A172 (cell line): ENCODE measurements around the gene APBA1. TPM values are rescaled to one million over a fixed set of nuclear protein-coding genes. Genes with fewer than 3 reads are reported as not detected.

Experiments
- DNase-seq: peaks from one replicate; pipeline ENCODE4 v3.0.0-alpha.2; 2015; ENCODE audit warnings: low spot score
- total RNA-seq: library from RNA; depleted of rRNA; stranded (reverse); fragments of >200 nt; shearing (Covaris generic); gene quantifications from 2 replicates; pipeline ENCODE4 v1.2.3, GENCODE V29; 2014; rRNA removed

The APBA1 gene
- total RNA-seq = 0.21 and 0.31 TPM in 2 replicates

- peak; percentile 16 for DNase-seq
Observed at GRCh38 chr9:69671879-69672595, at the start of gene APBA1. TSS of gene APBA1 (minus strand) at chr9:69672371.

DNA sequence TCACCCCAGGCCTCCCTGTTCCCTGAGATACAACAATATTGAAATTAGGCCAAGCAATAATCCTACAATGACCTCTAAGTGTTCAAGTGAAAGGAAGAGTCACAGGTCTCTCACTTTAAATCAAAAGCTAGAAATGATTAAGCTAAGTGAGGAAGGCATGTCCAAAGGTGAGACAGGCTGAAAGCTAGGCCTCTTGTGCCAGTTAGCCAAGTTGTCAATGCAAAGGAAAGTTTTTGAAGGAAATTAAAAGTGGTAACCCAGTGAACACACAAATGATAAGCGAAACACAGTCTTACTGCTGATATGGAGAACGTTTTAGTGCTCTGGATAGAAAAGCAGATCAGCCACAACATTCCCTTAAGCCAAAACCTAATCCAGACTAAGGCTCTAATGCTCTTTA lies 47.8 kb upstream of the APBA1 start:
- no peak for DNase-seq

DNA sequence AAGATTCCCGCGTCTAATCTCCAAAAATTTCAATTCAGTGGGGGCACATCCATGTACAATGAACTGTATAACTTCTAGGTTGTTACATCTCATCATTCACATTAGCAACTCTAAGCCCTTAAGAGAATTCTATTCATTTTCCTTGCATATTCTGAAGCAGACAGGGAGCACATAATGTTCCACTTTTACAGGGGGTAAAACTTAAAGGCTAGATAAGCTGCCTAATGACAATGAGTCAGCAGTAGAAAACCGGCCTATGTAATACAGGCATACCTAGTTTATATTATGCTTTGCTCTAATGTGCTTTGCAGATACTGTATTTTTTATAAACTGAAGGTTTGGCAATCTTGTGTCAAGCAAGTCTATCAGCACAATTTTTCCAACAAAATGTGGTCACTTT lies 47.2 kb upstream of the APBA1 start:
- no peak for DNase-seq

- DNase-seq = no peak
Observed at GRCh38 chr9:69718218-69718617, 46.0 kb upstream of the APBA1 start.

DNA sequence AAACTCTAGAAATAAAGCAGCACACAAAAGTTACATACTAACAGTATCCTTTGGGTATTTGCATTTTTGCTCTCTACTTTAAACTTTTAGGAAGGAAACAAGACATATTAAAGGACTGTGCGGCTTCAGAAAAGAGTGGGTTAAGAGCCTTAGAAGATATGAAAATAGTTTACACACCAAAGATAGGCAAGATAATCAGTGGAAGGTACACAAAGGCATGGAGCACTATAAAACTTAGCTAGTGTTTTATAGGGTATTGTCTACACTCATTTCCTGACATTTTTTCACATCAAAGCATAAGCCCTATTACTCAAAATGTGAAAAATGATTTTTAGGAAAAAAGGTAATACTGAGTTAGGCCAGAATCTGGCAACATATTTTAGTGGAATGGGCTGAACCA lies 43.7 kb upstream of the APBA1 start:
- no peak for DNase-seq

DNA sequence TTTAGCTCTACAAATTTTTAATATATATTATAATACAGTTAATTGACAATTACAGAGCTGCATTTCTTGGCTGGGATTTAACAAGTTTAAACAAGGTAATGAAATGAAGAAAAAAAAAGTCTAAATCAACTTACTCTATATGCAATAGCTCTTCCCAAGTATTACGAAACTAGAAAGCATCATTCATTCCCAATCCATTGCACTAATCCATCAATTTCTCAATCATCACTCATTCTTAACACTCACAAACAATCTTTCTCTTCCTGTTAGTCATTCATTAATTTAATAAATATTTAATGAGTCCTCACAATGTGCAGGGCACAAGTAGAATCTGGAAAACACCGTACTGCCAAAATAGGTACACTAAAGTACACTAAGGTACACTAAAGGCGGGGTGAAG lies 42.9 kb upstream of the APBA1 start:
- no peak for DNase-seq

DNA sequence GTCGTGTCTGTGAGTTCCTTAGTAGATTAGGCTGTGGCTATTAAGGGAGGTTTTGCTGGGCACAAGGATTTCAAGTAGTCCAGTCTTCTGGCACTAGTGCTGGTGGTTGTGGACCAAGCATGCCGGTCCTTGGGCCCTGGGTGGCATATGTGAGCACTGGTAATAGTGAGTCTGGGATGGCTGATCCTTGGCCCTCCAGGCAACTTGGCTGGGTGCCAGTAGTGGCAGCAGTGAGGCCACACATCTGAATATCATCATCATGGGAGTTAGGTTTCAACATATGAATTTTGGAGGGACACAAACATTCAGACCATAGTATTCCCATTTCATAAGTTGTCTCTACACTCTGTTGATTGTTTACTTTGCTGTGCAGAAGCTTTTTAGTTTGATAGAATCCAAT lies 25.3 kb upstream of the APBA1 start:
- no peak for DNase-seq

- DNase-seq = no peak
Observed at GRCh38 chr9:69696802-69697201, 24.6 kb upstream of the APBA1 start.

DNA sequence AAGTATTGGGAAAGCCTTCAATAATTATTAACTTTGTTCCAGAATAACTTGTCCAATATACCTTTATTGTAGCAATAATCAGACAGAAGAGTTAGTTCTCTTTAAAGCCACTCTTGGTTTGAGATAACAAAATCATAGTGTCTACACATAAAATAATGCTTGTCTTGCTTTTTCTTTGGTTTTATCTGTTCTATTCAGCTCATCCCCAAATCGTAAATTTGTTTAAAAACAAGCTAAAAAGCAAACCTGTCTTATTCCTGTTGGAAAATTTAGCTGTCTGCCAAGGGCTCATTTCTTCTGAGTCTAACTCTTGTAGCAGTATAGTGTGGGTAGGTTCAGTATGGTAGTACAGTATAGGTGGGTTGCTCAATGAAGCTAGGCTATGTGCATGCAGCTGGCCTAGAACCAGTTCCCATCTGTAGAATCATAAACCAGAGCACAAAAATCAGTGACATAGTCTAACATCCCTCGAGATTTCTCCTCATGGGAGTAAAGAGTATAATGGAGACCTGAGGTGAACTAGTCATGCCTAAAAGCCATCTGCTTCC lies 17.9 kb upstream of the APBA1 start:
- DNase-seq = no peak

- DNase-seq = no peak
Observed at GRCh38 chr9:69683927-69684326, 11.8 kb upstream of the APBA1 start.

DNA sequence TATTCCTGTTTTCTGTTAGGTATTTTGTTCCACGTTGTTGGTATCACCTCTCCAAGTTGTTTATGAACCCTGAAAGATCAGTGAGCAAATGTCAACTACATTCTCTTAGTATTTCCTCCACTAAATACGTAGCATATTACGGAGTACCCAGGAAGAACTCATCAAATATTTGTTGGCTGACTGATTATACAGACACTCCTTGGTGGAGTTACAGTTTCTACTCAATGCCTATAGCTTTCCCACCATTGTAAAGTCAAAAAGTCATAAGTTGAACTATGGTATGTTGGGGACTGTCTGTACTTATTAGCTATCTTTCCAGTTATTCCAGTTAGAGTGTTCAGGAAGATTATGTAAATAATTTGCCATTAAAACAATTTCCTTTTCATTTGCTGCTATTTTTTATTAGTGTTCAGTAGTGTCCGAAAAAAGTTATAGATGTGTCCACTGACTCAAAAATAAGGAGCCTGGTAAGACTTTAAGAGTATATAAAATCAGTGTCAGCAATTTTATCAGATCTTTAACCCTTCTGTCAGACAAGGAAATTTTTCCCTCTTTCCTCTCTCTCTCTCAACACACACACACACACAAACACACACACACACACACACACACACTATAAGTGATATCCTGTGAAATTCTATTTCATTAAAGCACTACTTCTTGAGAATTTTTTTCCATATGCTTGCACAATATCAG lies 6.8 kb upstream of the APBA1 start:
- no peak for DNase-seq

DNA sequence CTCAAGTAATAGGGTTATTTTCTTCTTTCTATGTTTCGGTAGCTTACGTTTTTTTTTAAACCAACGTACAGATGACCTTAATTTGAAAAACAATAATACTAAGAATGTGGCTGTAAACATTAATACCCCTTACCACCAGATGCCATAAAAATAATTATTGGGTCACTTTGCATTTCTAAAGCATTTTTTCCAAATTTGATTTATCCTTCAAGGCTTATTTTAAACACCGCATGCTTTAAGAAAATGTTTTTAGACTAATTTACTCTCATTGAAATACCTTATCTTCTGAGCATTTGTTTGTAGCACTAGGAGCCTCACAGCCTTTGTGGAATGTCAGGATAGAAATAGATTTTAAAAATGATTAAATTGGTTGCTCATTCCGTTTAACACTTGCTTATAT lies 5.8 kb upstream of the APBA1 start:
- no peak for DNase-seq

DNA sequence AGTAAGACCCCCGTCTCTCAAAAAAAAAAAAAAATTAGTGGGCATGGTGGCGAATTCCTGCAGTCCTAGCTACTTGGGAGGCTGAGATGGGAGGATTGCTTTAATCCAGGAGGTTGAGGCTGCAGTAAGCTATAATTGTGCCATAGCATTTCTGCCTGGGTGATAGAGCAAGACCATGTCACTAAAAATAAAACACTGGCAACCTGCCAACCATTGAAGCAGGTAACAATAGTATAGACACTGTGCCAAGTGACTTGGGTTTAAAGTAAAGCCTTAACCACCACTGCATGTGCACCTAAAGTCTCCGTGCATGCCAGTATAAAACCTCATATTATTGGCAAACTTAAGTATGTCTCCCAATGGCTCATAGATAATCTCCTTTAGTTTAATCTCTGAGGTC lies 3.4 kb upstream of the APBA1 start:
- DNase-seq = no peak

- DNase-seq = peak; percentile 23
Observed at GRCh38 chr9:69674716-69675438, 2.7 kb upstream of the APBA1 start.

DNA sequence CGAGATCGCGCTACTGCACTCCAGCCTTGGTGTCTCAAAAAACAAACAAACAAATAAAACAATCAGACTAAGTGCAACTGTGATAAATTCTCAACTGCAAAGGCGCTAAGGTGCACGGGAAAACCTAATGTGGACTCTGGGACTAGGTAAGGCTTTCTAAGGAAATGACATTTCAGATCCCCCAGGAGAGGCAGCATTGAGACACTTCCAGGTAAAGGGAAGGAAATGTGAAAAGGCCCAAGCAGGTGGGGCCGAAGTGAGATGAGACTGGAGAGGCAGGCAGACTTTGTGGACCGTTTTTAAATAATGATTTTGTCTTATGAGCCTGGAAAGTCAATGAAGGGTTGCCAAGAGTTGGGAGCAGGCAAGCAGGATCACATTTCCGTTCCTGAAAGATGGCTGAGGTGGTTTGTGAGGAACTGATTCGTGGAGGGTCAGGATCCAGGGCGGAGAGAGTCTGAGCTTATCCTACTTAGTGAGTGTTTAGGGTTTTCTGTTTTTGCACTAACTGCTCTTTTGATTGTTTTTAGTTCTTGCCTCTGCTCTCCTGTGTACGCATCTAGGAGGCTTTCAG lies 2.0 kb upstream of the APBA1 start:
- no peak for DNase-seq

- DNase-seq = no peak
Observed at GRCh38 chr9:69673311-69673640, 1.1 kb upstream of the APBA1 start.

GRCh38 chr9:69672596-69673310 lies 582 bp upstream of the APBA1 start:
- peak; percentile 75 for DNase-seq

DNA sequence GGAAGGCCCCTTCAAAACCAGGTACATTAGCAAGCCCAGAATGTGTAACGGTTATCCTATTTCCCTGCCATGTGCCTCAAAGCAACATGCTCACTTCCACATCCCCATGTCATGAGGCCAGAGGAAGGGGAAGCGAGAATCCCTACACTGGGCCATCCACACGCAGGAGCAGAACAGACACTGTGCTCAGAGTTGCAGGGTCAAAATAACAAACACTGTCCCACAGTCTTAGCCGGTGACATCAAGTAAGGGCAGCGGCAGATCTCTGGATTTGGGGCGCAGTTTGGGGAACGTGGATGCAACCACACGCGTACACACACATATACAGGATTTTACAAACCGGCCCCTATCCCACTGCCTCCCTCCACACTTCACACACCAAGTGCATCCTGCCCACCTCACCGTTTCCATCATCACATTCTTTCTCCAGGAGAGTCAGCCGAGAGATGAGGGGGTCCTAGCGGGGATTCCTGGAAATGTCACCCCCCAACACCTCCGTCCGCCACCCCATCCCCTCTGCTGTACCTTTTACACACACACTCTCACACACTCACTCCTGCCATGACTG lies 776 bp downstream of the APBA1 start:
- no peak for DNase-seq

DNA sequence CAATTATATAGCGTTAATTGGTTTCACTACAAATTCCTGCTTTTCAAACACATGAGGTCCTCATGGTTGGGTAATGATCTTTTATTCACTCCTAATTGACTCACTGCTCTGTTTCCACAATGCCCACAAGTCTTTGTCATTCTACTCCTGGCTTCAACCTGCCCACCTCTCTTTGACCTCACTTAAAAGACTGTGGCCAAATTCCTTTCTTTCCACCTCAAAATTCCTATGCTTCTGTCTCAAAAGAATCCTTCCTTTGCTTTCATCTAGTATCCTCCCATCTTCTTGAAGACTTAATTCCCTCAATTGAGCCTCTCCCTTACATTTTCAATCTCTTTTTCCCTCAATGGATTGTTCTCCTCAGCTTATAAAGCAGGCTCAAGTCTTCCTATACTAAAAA lies 4.9 kb downstream of the APBA1 start:
- DNase-seq = no peak

- DNase-seq = no peak
Observed at GRCh38 chr9:69660304-69660703, 11.9 kb downstream of the APBA1 start.

DNA sequence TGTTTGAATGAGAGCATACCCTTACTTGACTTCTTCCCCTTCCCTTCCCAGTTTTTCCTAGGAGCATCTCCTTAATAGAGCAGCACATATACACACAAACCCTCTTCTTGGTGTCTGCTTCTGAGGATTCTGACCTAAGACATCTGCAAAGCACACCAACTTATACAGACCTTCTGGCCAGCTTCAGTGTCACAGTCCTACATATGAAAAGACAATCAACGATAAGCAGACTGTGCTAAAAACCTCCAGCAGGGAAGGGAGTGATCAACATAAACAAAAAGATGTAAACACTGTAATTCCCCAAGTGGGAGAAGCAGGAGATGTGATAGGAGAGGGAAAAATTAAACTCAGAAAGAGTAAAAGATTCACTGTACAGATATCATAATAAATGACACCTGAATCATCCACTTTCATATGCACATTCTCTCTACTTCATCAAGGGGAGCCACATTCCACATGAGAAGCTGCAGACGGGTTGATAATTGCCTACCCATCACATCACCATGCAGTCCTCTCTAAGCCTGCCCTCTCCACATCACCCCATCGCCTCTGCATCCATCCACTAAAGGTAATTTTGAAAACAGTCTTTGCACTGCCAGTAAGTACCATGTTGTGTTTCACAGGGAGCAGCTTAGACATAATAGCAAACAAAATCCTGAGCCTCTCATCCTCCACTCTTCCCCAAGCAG lies 13.0 kb downstream of the APBA1 start:
- no peak for DNase-seq
